Measurements from ENCODE around the gene SLC2A5.

The SLC2A5 gene

GRCh38 chr1:9080705-9081291, 11.4 kb upstream of the SLC2A5 start:
- Mint-ChIP-seq H3K36me3 (ENCODE audit: low read depth) (peaks cover 6% of the 10 kb centered on the region), H3K4me1 (ENCODE audit: low read depth) (peaks cover 60% of the 10 kb centered on the region), H3K27me3 (ENCODE audit: low read depth) (peaks cover 35% of the 10 kb centered on the region), H3K4me3 (no peak overlapping the region), H3K9me3 (no peaks in the 10 kb centered on the region), H3K27ac (no peak overlapping the region)
- DNase-seq (ENCODE audit: low spot score), result no peak

- DNase-seq (ENCODE audit: low spot score), result no peak
- Mint-ChIP-seq H3K27ac (peak overlapping the region; percentile 12), H3K4me1 (ENCODE audit: low read depth) (peaks cover 65% of the 10 kb centered on the region), H3K27me3 (ENCODE audit: low read depth) (peaks cover 32% of the 10 kb centered on the region), H3K36me3 (ENCODE audit: low read depth) (peaks cover 6% of the 10 kb centered on the region), H3K9me3 (no peaks in the 10 kb centered on the region), H3K4me3 (peak overlapping the region; percentile 35)
Observed at GRCh38 chr1:9079988-9080704, 10.7 kb upstream of the SLC2A5 start.

GRCh38 chr1:9078752-9079500, 9.5 kb upstream of the SLC2A5 start:
- peaks cover 6% of the 10 kb centered on the region for H3K36me3 Mint-ChIP-seq (ENCODE audit: low read depth)
- peak overlapping the region; percentile 58 for H3K4me3 Mint-ChIP-seq
- H3K27ac Mint-ChIP-seq, result peak overlapping the region; percentile 52
- H3K4me1 Mint-ChIP-seq (ENCODE audit: low read depth), result peaks cover 70% of the 10 kb centered on the region
- H3K27me3 Mint-ChIP-seq (ENCODE audit: low read depth), result peaks cover 43% of the 10 kb centered on the region
- no peaks in the 10 kb centered on the region for H3K9me3 Mint-ChIP-seq
- DNase-seq (ENCODE audit: low spot score), result no peak

- peaks cover 69% of the 10 kb centered on the region for H3K4me1 Mint-ChIP-seq (ENCODE audit: low read depth)
- H3K27me3 Mint-ChIP-seq (ENCODE audit: low read depth), result peaks cover 50% of the 10 kb centered on the region
- peak; percentile 36 for DNase-seq (ENCODE audit: low spot score)
Observed at GRCh38 chr1:9078015-9078751, 8.7 kb upstream of the SLC2A5 start.

GRCh38 chr1:9075022-9075421, 5.6 kb upstream of the SLC2A5 start:
- peaks cover 4% of the 10 kb centered on the region for H3K36me3 Mint-ChIP-seq (ENCODE audit: low read depth)
- no peak for DNase-seq (ENCODE audit: low spot score)
- peaks cover 47% of the 10 kb centered on the region for H3K4me1 Mint-ChIP-seq (ENCODE audit: low read depth)
- H3K27me3 Mint-ChIP-seq (ENCODE audit: low read depth), result peaks cover 49% of the 10 kb centered on the region
- H3K27ac Mint-ChIP-seq, result no peak overlapping the region
- no peaks in the 10 kb centered on the region for H3K9me3 Mint-ChIP-seq
- peak overlapping the region; percentile 41 for H3K4me3 Mint-ChIP-seq

More at GRCh38 chr1:9078015-9078751, 8.7 kb upstream of the SLC2A5 start:
- Mint-ChIP-seq H3K9me3 (no peaks in the 10 kb centered on the region), H3K36me3 (ENCODE audit: low read depth) (peaks cover 6% of the 10 kb centered on the region), H3K4me3 (peak overlapping the region; percentile 58), H3K27ac (peak overlapping the region; percentile 45)

- no peak overlapping the region for H3K4me3 Mint-ChIP-seq
- H3K9me3 Mint-ChIP-seq, result no peaks in the 10 kb centered on the region
- H3K27ac Mint-ChIP-seq, result no peak overlapping the region
- peaks cover 38% of the 10 kb centered on the region for H3K4me1 Mint-ChIP-seq (ENCODE audit: low read depth)
- DNase-seq (ENCODE audit: low spot score), result no peak
- H3K27me3 Mint-ChIP-seq (ENCODE audit: low read depth), result peaks cover 36% of the 10 kb centered on the region
- no peaks in the 10 kb centered on the region for H3K36me3 Mint-ChIP-seq (ENCODE audit: low read depth)
Observed at GRCh38 chr1:9073143-9073542, 3.7 kb upstream of the SLC2A5 start.

- DNase-seq (ENCODE audit: low spot score), result no peak
- H3K4me1 Mint-ChIP-seq (ENCODE audit: low read depth), result peaks cover 33% of the 10 kb centered on the region
- H3K9me3 Mint-ChIP-seq, result no peaks in the 10 kb centered on the region
- H3K27me3 Mint-ChIP-seq (ENCODE audit: low read depth), result peaks cover 33% of the 10 kb centered on the region
- no peak overlapping the region for H3K27ac Mint-ChIP-seq
- no peaks in the 10 kb centered on the region for H3K36me3 Mint-ChIP-seq (ENCODE audit: low read depth)
- no peak overlapping the region for H3K4me3 Mint-ChIP-seq
Observed at GRCh38 chr1:9071554-9072235, 2.3 kb upstream of the SLC2A5 start.

- H3K4me1 Mint-ChIP-seq (ENCODE audit: low read depth), result peaks cover 25% of the 10 kb centered on the region
- no peak overlapping the region for H3K4me3 Mint-ChIP-seq
- peaks cover 31% of the 10 kb centered on the region for H3K27me3 Mint-ChIP-seq (ENCODE audit: low read depth)
- no peak overlapping the region for H3K27ac Mint-ChIP-seq
- H3K36me3 Mint-ChIP-seq (ENCODE audit: low read depth), result no peaks in the 10 kb centered on the region
- no peak for DNase-seq (ENCODE audit: low spot score)
- H3K9me3 Mint-ChIP-seq, result no peaks in the 10 kb centered on the region
Observed at GRCh38 chr1:9070486-9070885, 1.1 kb upstream of the SLC2A5 start.

- Mint-ChIP-seq H3K27ac (no peak overlapping the region), H3K36me3 (ENCODE audit: low read depth) (no peaks in the 10 kb centered on the region), H3K27me3 (ENCODE audit: low read depth) (peaks cover 17% of the 10 kb centered on the region), H3K4me3 (no peak overlapping the region), H3K9me3 (no peaks in the 10 kb centered on the region), H3K4me1 (ENCODE audit: low read depth) (peaks cover 10% of the 10 kb centered on the region)
- no peak for DNase-seq (ENCODE audit: low spot score)
Observed at GRCh38 chr1:9068981-9069325, 482 bp downstream of the SLC2A5 start.

- H3K4me3 Mint-ChIP-seq, result no peak overlapping the region
- peaks cover 6% of the 10 kb centered on the region for H3K27me3 Mint-ChIP-seq (ENCODE audit: low read depth)
- no peak for DNase-seq (ENCODE audit: low spot score)
- H3K4me1 Mint-ChIP-seq (ENCODE audit: low read depth), result peaks cover 10% of the 10 kb centered on the region
- no peaks in the 10 kb centered on the region for H3K36me3 Mint-ChIP-seq (ENCODE audit: low read depth)
- H3K27ac Mint-ChIP-seq, result no peak overlapping the region
- no peaks in the 10 kb centered on the region for H3K9me3 Mint-ChIP-seq
Observed at GRCh38 chr1:9066945-9067807, 2.3 kb downstream of the SLC2A5 start.

GRCh38 chr1:9065213-9065751, 4.2 kb downstream of the SLC2A5 start:
- peaks cover 7% of the 10 kb centered on the region for H3K27me3 Mint-ChIP-seq (ENCODE audit: low read depth)
- peaks cover 10% of the 10 kb centered on the region for H3K4me1 Mint-ChIP-seq (ENCODE audit: low read depth)
- H3K36me3 Mint-ChIP-seq (ENCODE audit: low read depth), result no peaks in the 10 kb centered on the region
- H3K9me3 Mint-ChIP-seq, result no peaks in the 10 kb centered on the region
- no peak overlapping the region for H3K27ac Mint-ChIP-seq
- no peak overlapping the region for H3K4me3 Mint-ChIP-seq
- DNase-seq (ENCODE audit: low spot score), result no peak

GRCh38 chr1:9062846-9063245, 6.6 kb downstream of the SLC2A5 start:
- Mint-ChIP-seq H3K36me3 (ENCODE audit: low read depth) (no peaks in the 10 kb centered on the region), H3K4me3 (no peak overlapping the region), H3K4me1 (ENCODE audit: low read depth) (no peaks in the 10 kb centered on the region), H3K9me3 (no peaks in the 10 kb centered on the region), H3K27ac (no peak overlapping the region), H3K27me3 (ENCODE audit: low read depth) (peaks cover 2% of the 10 kb centered on the region)
- no peak for DNase-seq (ENCODE audit: low spot score)

All from T-helper 2 cell treated with Interferon-gamma antibody and Interleukin-4, amounts not matched to agents 5 μg/mL and 100 μg/mL, for 36 hours (primary cell).